HUES48 (cell line): ENCODE data around the gene POLR2J.

Experiments used
- H3K27ac ChIP-seq: one replicate; pipeline ENCODE4 v1.7.0; 2013; ENCODE audit warnings: low read depth, low read length, inconsistent platforms
- H3K27me3 ChIP-seq: 2 replicates; pipeline ENCODE4 v1.6.1; 2013; ENCODE audit warnings: mild to moderate bottlenecking, low read length; ENCODE audit not compliant: control insufficient read depth, insufficient read depth
- H3K36me3 ChIP-seq: 2 replicates; pipeline ENCODE4 v1.6.1; 2013; ENCODE audit warnings: low read length; ENCODE audit not compliant: control insufficient read depth, insufficient read depth
- H3K4me1 ChIP-seq: 2 replicates; pipeline ENCODE4 v1.6.1; 2013; ENCODE audit warnings: mild to moderate bottlenecking, low read length; ENCODE audit not compliant: control insufficient read depth, insufficient read depth
- H3K4me3 ChIP-seq: 2 replicates; pipeline ENCODE4 v1.5.1; 2013; ENCODE audit warnings: mild to moderate bottlenecking, low read depth, low read length
- H3K9ac ChIP-seq: 2 replicates; pipeline ENCODE4 v1.6.1; 2013; ENCODE audit warnings: mild to moderate bottlenecking, low read depth, low read length, moderate library complexity
- H3K9me3 ChIP-seq: 2 replicates; pipeline ENCODE4 v1.6.1; 2013; ENCODE audit warnings: low read length; ENCODE audit not compliant: control insufficient read depth, insufficient read depth

The POLR2J gene

GRCh38 chr7:102471791-102472125, 7.0 kb downstream of the POLR2J start:
- Histone ChIP-seq H3K27me3 (no peaks in the 10 kb centered on the region), H3K9ac (no peak overlapping the region), H3K9me3 (no peaks in the 10 kb centered on the region), H3K27ac (no peak overlapping the region), H3K36me3 (peaks cover 48% of the 10 kb centered on the region), H3K4me3 (no peak overlapping the region), H3K4me1 (no peaks in the 10 kb centered on the region)

GRCh38 chr7:102469972-102470825, 8.5 kb downstream of the POLR2J start:
- Histone ChIP-seq H3K9ac (no peak overlapping the region), H3K27ac (no peak overlapping the region), H3K4me1 (no peaks in the 10 kb centered on the region), H3K9me3 (no peaks in the 10 kb centered on the region), H3K4me3 (no peak overlapping the region), H3K27me3 (no peaks in the 10 kb centered on the region), H3K36me3 (peaks cover 48% of the 10 kb centered on the region)

DNA sequence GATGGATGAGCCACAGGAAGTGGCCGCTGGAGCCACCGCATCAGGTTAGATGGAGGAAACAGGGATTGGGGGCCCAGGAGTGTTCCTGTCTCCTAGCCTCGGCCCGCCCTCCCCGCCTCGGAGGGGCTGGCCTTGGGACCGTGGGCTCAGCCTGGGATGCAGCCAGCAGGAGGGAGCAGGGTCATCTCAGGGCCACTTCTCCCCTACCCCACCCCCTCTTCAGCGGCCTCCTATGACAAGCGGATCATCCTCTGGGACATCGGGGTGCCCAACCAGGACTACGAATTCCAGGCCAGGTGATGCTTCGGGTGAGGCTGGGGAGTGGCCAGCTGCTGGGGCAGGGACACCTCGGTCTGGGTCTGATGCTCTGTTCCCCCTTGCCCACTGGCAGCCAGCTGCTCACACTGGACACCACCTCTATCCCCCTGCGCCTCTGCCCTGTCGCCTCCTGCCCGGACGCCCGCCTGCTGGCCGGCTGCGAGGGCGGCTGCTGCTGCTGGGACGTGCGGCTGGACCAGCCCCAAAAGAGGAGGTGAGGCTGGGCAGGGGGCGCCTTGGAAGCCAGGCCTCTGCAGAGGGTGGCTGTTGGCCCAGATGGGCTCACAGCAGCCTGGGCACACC, 9.3 kb downstream of the POLR2J start:
- no peak overlapping the region for H3K27ac ChIP-seq
- no peaks in the 10 kb centered on the region for H3K9me3 ChIP-seq
- H3K27me3 ChIP-seq, result no peaks in the 10 kb centered on the region
- H3K4me3 ChIP-seq, result no peak overlapping the region
- no peaks in the 10 kb centered on the region for H3K4me1 ChIP-seq
- H3K9ac ChIP-seq, result no peak overlapping the region
- peaks cover 48% of the 10 kb centered on the region for H3K36me3 ChIP-seq

GRCh38 chr7:102468478-102469350, 10.0 kb downstream of the POLR2J start:
- Histone ChIP-seq H3K36me3 (peaks cover 46% of the 10 kb centered on the region), H3K4me1 (no peaks in the 10 kb centered on the region), H3K27me3 (no peaks in the 10 kb centered on the region), H3K4me3 (no peak overlapping the region), H3K27ac (no peak overlapping the region), H3K9ac (no peak overlapping the region), H3K9me3 (no peaks in the 10 kb centered on the region)

DNA sequence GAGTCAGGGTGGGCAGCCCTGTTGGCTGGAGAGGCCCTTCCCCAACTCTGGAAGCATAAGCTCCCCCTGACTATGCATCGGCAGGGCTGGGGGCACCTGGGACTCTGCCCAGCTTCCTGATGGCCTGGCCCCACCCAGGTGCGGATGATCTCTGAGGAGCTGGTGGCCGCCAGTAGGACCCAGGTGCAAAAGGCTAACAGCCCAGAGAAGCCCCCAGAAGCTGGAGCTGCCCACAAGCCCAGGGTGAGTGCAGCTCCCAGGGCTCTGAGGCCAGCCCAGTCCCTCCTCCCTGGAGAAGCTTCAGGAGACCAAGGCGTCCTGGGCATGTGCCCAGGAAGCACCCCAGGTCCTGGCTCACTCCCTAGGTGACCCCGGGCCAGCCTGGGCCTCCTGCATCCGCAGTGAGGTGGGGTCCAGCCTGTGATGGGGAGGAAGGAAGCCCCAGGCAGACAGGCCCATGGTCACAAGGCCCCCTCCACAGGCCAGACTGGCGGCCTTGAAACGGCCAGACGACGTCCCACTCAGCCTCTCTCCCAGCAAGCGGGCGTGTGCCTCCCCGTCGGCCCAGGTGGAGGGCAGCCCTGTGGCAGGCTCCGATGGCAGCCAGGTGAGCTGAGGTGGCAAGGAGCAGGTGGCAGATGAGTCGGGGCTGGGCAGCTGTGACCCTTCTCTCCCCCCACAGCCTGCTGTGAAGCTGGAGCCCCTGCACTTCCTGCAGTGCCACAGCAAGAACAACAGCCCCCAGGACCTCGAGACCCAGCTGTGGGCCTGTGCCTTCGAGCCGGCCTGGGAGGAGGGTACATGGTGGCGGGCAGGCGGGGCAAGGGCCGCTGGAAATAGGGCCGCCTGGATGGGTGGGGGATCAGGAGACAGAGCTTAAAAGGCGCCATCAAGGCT, 10.9 kb downstream of the POLR2J start:
- no peak overlapping the region for H3K27ac ChIP-seq
- no peak overlapping the region for H3K9ac ChIP-seq
- H3K36me3 ChIP-seq, result peaks cover 37% of the 10 kb centered on the region
- no peaks in the 10 kb centered on the region for H3K27me3 ChIP-seq
- no peaks in the 10 kb centered on the region for H3K4me1 ChIP-seq
- H3K4me3 ChIP-seq, result no peak overlapping the region
- no peaks in the 10 kb centered on the region for H3K9me3 ChIP-seq

DNA sequence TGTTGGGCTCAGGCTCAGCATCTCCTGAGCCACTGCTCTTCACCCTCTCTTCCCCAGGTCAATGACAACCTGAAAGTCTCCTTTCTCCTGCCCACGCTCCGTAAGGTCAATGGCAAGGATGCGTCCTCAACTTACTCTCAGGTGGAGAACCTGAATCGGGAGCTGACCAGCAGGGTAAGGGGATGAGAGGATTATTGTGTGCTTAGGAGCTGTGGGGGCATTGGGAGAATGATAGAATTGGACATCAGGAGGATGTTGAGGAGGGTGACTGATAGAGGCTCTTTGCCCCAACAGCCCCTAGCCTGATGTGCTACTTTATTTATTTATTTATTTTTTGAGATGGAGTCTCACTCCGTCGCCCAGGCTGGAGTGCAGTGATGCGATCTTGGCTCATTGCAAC, 12.6 kb downstream of the POLR2J start:
- 0 out of 2 replicates have a peak overlapping the region, but pooled peaks have one; percentile 84 for H3K4me3 ChIP-seq
- H3K9me3 ChIP-seq, result no peaks in the 10 kb centered on the region
- no peaks in the 10 kb centered on the region for H3K4me1 ChIP-seq
- H3K36me3 ChIP-seq, result peaks cover 34% of the 10 kb centered on the region
- no peak overlapping the region for H3K27ac ChIP-seq
- no peak overlapping the region for H3K9ac ChIP-seq
- no peaks in the 10 kb centered on the region for H3K27me3 ChIP-seq

GRCh38 chr7:102464577-102465280, 14.0 kb downstream of the POLR2J start, which contains the start of the genes ALKBH4 and LRWD1:
Gene ALKBH4, minus strand, starts transcription at chr7:102464863. Its CDS starts 27 bp downstream, at chr7:102464836.
Gene LRWD1, plus strand, starts transcription at chr7:102464984. Its CDS starts 97 bp downstream, at chr7:102465081.
- peak within 1 kb of the TSS; percentile 64 for H3K9ac ChIP-seq
- H3K4me1 ChIP-seq, result no peaks in the 10 kb centered on the region
- no peaks in the 10 kb centered on the region for H3K9me3 ChIP-seq
- H3K27ac ChIP-seq, result peak within 1 kb of the TSS; percentile 55
- H3K27me3 ChIP-seq, result no peaks in the 10 kb centered on the region
- H3K36me3 ChIP-seq, result peaks cover 27% of the 10 kb centered on the region
- peak within 1 kb of the TSS; percentile 84 for H3K4me3 ChIP-seq

GRCh38 chr7:102463841-102464576, 14.7 kb downstream of the POLR2J start:
- Histone ChIP-seq H3K9me3 (no peaks in the 10 kb centered on the region), H3K4me1 (no peaks in the 10 kb centered on the region), H3K27me3 (no peaks in the 10 kb centered on the region), H3K4me3 (peak overlapping the region; percentile 84), H3K36me3 (peaks cover 26% of the 10 kb centered on the region), H3K27ac (no peak overlapping the region), H3K9ac (peak overlapping the region; percentile 64)

- Histone ChIP-seq H3K9me3 (no peaks in the 10 kb centered on the region), H3K4me3 (no peak overlapping the region), H3K36me3 (peaks cover 42% of the 10 kb centered on the region), H3K4me1 (no peaks in the 10 kb centered on the region), H3K27ac (no peak overlapping the region), H3K9ac (no peak overlapping the region), H3K27me3 (no peaks in the 10 kb centered on the region)
Measured at GRCh38 chr7:102460467-102460866, 18.3 kb downstream of the POLR2J start.
